HL-60/S4 treated with retinoic acid at 250 ng/mL for 4 days and 3 days (cell line): Measurements from ENCODE around the gene HSD17B13.
"Not testable (repeated sequence)": the region's sequence is repeated elsewhere in the genome, so short reads cannot be mapped to it uniquely, and the experiment has no call there.

Experiments
- in situ Hi-C: fragments of 300-500 bp; cut with MboI; formaldehyde crosslinking; loops from 2 replicates; pipeline ENCODE4 v1.7.0; 2022; ENCODE audit warnings: low sequenced_read_pairs

HSD17B13 gene

GRCh38 chr4:87317527-87317926 is 5.2 kb downstream of the HSD17B13 start:
- in situ Hi-C loops: no loop called here

- in situ Hi-C loops: no loop called here
These were observed 5.7 kb downstream of the HSD17B13 start for GRCh38 chr4:87316961-87317360.

- in situ Hi-C loops: not testable (repeated sequence)
These were observed 7.7 kb downstream of the HSD17B13 start for GRCh38 chr4:87315000-87315399.

DNA sequence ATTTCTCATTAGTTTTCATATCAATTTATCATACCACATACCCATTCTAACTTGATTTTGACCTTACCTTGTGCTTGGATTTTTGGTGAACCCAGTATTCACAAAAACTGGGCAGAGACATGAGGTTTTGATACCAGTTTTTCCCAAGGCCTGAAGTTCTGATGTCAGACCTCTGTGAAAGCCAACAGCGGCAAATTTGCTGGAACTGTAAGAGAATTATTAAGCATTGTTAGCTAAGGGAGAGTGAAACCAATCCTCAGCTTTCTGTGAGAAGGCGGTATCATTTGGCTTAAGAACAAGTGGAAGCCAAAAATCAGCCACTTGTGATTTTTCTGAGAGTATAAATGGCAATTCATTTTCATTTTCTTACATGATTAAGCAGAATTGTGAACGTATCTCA is 8.9 kb downstream of the HSD17B13 start:
- in situ Hi-C loops: no loop called here

DNA sequence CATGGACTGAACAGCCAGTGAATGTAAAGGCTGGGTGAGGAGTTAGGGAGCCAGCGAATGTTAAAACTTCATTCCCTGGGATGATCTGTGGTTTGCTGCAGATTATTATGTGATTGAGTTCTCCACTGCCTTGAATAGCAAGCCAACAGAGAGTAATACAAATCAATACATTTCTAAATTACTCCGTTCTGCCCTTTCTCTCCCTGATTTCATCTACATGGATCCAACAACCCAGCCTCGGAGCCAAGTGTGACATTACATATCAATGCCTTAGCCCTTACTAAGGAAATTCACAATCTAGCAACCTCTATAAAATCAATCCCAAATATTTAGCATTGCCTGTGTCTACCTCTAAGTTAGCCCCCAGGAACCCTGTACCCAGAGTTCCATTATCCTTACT is 11.0 kb downstream of the HSD17B13 start:
- in situ Hi-C loops: no loop called here

- in situ Hi-C loops: no loop called here
These were observed 11.9 kb downstream of the HSD17B13 start for GRCh38 chr4:87310691-87311335.

DNA sequence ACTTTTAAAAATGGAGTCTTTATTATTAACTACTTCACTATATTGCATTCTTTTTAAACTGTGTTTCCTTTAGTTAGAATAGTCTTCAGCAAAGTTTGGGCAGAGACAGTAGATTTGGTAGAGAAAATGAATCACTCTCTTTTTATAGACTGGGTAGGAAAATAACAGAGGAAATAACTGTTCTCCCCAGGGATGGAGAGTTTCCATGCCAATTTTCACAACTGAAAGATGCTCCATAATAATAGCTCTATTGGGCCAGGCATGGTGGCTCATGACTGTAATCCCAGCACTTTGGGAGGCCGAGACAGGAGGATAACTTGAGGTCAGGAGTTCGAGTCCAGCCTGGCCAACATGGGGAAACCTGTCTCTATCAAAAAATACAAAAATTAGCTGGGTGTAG is 13.1 kb downstream of the HSD17B13 start:
- in situ Hi-C loops: no loop called here

DNA sequence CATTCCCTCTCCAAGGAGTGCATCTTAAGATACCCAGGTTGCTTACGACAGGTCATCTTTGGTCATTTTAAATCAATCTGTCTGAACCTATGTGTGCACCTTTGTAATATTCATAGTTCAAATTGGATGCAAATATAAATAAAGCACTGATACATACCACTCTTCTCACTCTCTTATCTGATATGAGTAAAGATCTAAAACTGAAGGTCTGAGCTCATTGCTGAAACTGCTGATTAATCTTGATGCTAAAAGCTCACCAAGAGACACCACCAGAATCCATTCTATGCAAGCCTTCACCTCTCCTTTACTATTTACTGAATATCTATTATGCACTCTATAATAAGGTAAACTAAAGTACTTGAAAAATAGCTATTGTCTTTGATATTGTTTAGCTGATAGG is 16.6 kb downstream of the HSD17B13 start:
- in situ Hi-C loops: no loop called here

DNA sequence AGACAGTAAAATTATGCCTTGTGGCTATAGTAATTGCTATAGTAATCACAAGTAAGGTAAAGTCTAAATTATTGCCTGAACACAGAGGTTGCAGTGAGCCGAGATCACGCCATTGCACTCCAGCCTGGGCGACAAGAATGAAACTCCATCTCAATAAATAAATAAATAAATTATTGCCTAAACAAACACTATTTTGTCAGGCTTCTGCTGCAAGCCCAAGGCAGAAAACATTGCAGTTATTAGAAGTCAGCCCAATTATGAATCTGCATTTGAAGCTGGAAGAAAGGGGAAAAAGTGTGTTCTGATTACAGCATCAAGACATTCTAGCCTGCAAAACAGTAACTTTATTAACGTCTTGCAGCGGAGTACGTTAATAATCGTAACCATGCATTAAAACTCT is 17.1 kb downstream of the HSD17B13 start:
- in situ Hi-C loops: no loop called here

DNA sequence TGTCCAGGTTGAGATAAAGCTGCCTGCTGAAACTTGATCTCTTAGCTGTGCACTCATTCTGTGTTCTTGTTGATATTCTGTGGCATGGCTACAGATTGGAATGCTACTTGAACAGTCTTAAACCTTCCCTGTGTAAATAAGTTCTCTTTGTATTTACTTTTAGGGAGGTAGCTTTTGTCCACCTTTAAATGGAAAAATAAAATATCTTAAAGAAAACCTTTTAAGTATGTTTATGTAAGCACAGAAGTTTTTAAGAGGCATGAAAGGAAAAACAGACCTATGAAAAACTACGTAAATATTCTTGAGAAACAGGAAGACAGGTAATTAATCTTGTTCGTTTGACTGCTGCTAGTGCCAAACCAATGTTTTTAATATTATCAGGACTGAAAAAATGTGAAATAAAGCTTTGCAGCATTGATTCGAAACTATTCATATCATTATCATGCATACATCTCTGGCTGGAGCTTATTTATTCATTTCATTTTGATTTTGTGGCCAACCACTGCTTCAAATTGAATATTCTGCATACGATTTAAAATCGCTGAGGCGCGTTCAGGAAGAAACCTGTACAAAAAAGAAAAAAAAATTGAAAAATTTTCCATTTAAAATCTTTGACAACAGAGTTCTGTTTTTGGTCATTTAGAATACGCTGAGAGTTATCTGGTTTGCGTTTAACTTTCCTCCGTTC is 17.8 kb downstream of the HSD17B13 start:
- in situ Hi-C loops: no loop called here

DNA sequence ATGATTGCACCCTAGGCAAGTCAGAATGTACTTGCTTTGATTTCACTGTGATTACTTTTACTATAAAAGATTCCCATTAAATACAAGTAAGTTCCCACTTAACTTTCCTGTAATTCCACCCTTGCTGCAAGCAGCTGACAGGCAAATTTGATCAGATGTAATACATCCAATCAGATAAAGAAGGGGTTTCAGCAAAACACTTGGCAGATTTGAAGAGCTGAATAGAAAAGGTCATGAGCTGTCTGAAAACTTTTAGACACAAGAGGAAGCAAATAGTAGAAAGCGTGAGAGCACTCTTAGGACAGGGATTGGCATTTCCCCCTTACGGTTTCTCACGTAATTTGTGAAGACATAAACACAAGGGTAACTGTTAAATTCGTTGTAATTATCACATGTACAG is 22.8 kb downstream of the HSD17B13 start:
- in situ Hi-C loops: no loop called here

DNA sequence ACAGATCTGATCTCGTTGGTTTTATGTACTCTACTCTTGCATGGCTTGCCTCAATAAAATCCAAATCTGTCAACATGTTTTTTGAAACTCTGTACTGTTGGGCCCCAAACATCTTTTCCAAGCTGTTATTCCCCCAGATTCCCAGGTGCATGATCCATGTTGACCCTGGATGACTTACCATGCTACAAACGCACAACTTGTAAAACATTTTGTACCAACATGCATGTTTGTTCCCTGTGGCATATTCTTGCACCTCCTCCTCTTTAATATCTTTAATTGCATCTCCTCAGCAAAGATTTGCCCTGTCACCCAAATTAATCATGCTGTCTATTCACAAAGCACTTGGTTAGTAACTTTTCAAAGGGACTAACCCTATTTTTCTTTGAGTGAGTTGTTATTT is 24.3 kb downstream of the HSD17B13 start:
- in situ Hi-C loops: no loop called here

DNA sequence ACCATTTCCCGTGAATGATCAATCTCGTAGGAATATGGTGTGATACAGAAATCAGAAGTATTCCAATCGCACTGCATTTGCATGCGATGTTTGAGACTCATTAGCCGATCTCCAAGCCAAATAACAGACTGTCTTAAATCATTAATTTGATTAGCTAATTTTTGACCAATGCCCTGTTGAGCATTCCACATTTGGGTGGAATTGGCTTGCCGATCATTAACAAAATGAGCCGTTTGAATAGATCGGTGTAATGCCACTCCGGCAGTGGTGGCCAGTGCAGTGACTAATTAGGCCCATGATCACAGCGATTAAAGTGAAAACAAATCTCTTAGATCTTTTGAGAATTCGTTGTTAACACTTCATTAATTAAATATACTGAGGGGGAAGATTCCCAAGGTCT is 27.8 kb downstream of the HSD17B13 start:
- in situ Hi-C loops: not testable (repeated sequence)

GRCh38 chr4:87293889-87294288 is 28.8 kb downstream of the HSD17B13 start:
- in situ Hi-C loops: not testable (repeated sequence)

DNA sequence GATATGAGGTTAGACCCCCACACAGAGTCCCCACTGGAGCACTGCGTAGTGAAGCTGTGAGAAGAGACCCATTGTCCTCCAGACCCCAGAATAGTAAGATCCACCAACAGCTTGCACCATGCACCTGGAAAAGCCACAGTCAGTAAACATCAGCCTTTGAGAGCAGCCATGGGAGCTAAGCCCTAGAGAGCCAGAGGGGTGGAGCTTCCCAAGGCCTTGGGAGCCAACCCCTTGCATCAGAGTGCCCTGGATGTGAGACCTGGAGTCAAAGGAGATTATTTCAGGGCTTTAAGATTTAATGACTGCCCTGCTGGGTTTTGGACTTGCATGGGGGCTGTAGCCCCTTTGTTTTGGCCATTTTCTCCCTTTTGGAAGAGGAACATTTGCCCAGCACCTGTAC is 35.7 kb downstream of the HSD17B13 start:
- in situ Hi-C loops: no loop called here

DNA sequence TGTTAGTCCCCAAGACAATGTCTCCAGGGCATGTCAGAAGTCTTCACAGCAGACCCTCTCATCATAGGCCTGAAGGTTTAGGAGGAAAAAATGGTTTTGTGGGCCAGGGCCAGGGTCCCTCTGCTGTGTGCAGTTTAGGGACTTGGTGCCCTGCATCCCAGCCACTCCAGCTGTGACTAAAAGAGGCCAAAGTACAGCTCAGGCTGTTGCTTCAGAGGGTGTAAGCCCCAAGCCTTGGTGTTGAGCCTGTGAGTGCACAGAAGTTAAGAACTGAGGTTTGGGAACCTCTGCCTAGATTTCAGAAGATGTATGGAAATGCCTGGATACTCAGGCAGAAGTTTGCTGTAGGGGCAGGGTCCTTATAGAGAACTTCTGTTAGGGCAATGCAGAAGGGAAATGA is 38.4 kb downstream of the HSD17B13 start:
- in situ Hi-C loops: not testable (repeated sequence)

DNA sequence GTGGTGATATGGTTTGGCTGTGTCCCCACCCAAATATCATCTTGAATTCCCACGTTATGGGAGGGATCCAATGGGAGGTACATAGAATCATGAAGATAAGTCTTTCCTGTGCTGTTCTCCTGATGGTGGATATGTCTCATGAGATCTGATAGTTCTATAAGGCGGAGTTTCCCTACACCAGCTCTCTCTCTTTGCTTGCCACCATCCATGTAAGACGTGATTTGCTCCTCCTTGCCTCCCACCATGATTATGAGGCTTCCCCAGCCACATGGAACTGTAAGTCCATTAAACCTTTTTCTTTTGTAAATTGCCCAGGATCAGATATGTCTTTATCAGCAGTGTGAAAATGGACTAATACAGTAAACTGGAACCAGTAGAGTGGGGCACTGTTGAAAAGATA is 39.5 kb downstream of the HSD17B13 start:
- in situ Hi-C loops: no loop called here

GRCh38 chr4:87281603-87282002 is 41.1 kb downstream of the HSD17B13 start:
- in situ Hi-C loops: no loop called here

DNA sequence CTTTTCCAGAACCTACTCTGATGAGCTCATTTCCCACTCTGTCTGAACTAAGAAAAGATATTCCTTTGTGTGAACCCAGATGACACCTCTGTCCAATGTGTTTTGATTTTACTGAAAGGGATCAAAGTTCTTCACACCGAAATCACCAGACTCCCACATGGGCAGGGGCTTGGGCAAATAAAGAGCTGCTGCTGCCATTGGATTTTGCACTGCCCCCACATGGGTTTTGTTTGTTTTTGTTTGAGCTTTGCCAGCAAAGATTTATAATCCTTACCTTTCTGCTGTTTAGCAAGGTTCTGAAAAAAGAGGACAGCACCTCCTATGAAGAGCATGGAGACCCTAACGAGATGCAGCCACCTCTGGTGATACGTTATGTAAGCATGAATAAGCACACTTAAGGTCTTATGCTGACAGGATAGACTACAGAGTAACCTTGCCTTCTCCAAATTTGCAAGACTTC is 44.3 kb downstream of the HSD17B13 start:
- in situ Hi-C loops: no loop called here

- in situ Hi-C loops: no loop called here
These were observed 47.4 kb downstream of the HSD17B13 start for GRCh38 chr4:87275311-87275710.

- in situ Hi-C loops: loop anchor here (25.0 kb wide), 1 partner anchor 187 kb away; no protein-coding TSS in a partner anchor
These were observed 47.9 kb downstream of the HSD17B13 start for GRCh38 chr4:87274803-87275202.

DNA sequence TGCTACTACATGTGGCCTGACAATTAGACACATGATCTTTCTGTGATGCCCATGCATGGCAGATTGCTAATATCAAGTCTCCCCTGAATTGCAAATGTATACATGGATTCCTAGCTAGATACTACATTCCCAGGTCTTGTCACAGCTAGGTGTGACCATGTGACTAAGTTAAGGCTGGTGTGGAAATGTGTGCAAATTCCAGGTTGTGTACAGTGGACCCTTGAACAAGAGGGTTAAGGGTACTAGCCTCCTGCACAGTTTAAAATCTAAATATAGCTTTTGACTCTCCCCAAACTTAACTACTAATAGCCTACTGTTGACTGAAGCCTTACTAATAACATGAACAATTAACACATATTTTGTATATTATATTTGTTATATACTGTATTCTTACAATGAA is 48.4 kb downstream of the HSD17B13 start:
- in situ Hi-C loops: loop anchor here (25.0 kb wide), 1 partner anchor 188 kb away; no protein-coding TSS in a partner anchor
